M059J (cell line): ENCODE results near the gene NDUFS1. TPM values are rescaled to one million over a fixed set of nuclear protein-coding genes. Genes with fewer than 3 reads are reported as not detected.

Experiments
- total RNA-seq: library from RNA; depleted of rRNA; stranded (reverse); fragments of >200 nt; shearing (Covaris generic); gene quantifications from 2 replicates; pipeline ENCODE4 v1.2.3, GENCODE V29; 2014; rRNA removed

Gene NDUFS1
- total RNA-seq, 1 experiment from 2014 or later, result 125 TPM

Other genes with a start within 250 kb of the NDUFS1 start
- gene INO80D, start 73.3 kb downstream of the NDUFS1 start, total RNA-seq, result 2.6 and 5.2 TPM in 2 replicates
- 180 and 188 TPM in 2 replicates for gene EEF1B2, start 451 bp upstream of the NDUFS1 start, total RNA-seq
- 7.5 and 9.1 TPM in 2 replicates for gene ZDBF2, start 115.2 kb upstream of the NDUFS1 start, total RNA-seq